CD14-positive monocyte (primary cell): ENCODE data around the gene TKT. TPM values are rescaled to one million over a fixed set of nuclear protein-coding genes. Genes with fewer than 3 reads are reported as not detected.

Experiments
- DNase-seq, 3 donors: peaks; one replicate each; pipeline ENCODE4 v3.0.0-alpha.2; 2011 to 2022
- H2AFZ ChIP-seq: 2 replicates; pipeline ENCODE4 v1.6.0; 2012; ENCODE audit warnings: mild to moderate bottlenecking, low read depth, low read length, inconsistent platforms; ENCODE audit not compliant: insufficient read depth, poor library complexity, severe bottlenecking
- H3K27ac ChIP-seq, 2 donors: 1 replicate in 1 of 2; 2 replicates in 1 of 2; pipeline ENCODE4 v1.5.1; 2012 to 2013; ENCODE audit warnings: low read length in 2 of 2, control low read depth in 1 of 2, inconsistent platforms in 1 of 2, low read depth in 1 of 2, mild to moderate bottlenecking in 1 of 2
- H3K27me3 ChIP-seq, 2 donors: one replicate each; pipeline versions ENCODE4 v1.6.0 to v1.6.1; 2011 to 2013; ENCODE audit warnings: low read length in 2 of 2; ENCODE audit not compliant: control insufficient read depth in 2 of 2, insufficient read depth in 2 of 2
- H3K36me3 ChIP-seq, 2 donors: replicated peaks in 1 of 2; 1 replicate in 1 of 2; 2 replicates in 1 of 2; pipeline versions ENCODE4 v1.5.1 to v1.6.1; 2012 to 2013; ENCODE audit warnings: low read length in 2 of 2, control low read depth in 1 of 2, inconsistent platforms in 1 of 2, mild to moderate bottlenecking in 1 of 2; ENCODE audit not compliant: insufficient read depth in 2 of 2, control insufficient read depth in 1 of 2
- H3K4me1 ChIP-seq, 2 donors: 1 replicate in 1 of 2; 2 replicates in 1 of 2; pipeline versions ENCODE4 v1.5.1 to v1.6.1; 2012 to 2013; ENCODE audit warnings: low read length in 2 of 2, control low read depth in 1 of 2, inconsistent platforms in 1 of 2, mild to moderate bottlenecking in 1 of 2, moderate library complexity in 1 of 2; ENCODE audit not compliant: insufficient read depth in 2 of 2, control insufficient read depth in 1 of 2
- H3K4me2 ChIP-seq: replicated peaks from 2 replicates; pipeline ENCODE3; 2012; ENCODE audit warnings: low read length, moderate library complexity, mild to moderate bottlenecking; ENCODE audit not compliant: poor library complexity, severe bottlenecking; ENCODE audit errors: extremely low read depth
- H3K4me3 ChIP-seq, 3 experiments: fragments of 200-600 bp in 1 of 3; sonication (generic) in 1 of 3; replicated peaks in 1 of 3; 1 replicate in 2 of 3; 2 replicates in 1 of 3; pipeline ENCODE4 v1.5.1; 2011 to 2013; ENCODE audit warnings: low read length in 3 of 3, mild to moderate bottlenecking in 3 of 3, control low read depth in 2 of 3, low read depth in 2 of 3, inconsistent platforms in 1 of 3, moderate library complexity in 1 of 3
- H3K79me2 ChIP-seq: 2 replicates; pipeline ENCODE4 v1.6.0; 2012; ENCODE audit warnings: mild to moderate bottlenecking, control low read depth, inconsistent platforms, low read length, moderate library complexity; ENCODE audit not compliant: insufficient read depth
- H3K9ac ChIP-seq: 2 replicates; pipeline ENCODE4 v1.6.0; 2017; ENCODE audit warnings: low read length, mild to moderate bottlenecking; ENCODE audit not compliant: insufficient read depth, poor library complexity, severe bottlenecking
- H3K9me3 ChIP-seq, 2 donors: replicated peaks in 1 of 2; 1 replicate in 1 of 2; 2 replicates in 1 of 2; pipeline versions ENCODE4 v1.5.1 to v1.6.1; 2012 to 2013; ENCODE audit warnings: low read length in 2 of 2, control low read depth in 1 of 2; ENCODE audit not compliant: control insufficient read depth in 1 of 2, insufficient read depth in 1 of 2
- H4K20me1 ChIP-seq: 2 replicates; pipeline ENCODE4 v1.6.0; 2012; ENCODE audit warnings: mild to moderate bottlenecking, low read length, control low read depth, moderate library complexity; ENCODE audit not compliant: insufficient read depth
- H3K27ac Mint-ChIP-seq, 7 donors: one replicate each; pipeline ENCODE4 v1.8.0; 2020; ENCODE audit warnings: mild to moderate bottlenecking in 7 of 7, mixed read lengths in 7 of 7, moderate library complexity in 6 of 7, inconsistent platforms in 2 of 7
- H3K27me3 Mint-ChIP-seq, 3 donors: one replicate each; pipeline ENCODE4 v1.8.0; 2021 to 2022; ENCODE audit warnings: low read depth in 3 of 3, mild to moderate bottlenecking in 3 of 3, mixed read lengths in 3 of 3, moderate library complexity in 3 of 3, inconsistent platforms in 1 of 3
- H3K36me3 Mint-ChIP-seq, 2 donors: one replicate each; pipeline ENCODE4 v1.8.0; 2020; ENCODE audit warnings: mixed read lengths in 2 of 2, inconsistent platforms in 1 of 2, mild to moderate bottlenecking in 1 of 2
- H3K4me1 Mint-ChIP-seq: one replicate; pipeline ENCODE4 v1.8.0; 2020; ENCODE audit warnings: mild to moderate bottlenecking, mixed read lengths
- H3K4me3 Mint-ChIP-seq, 2 donors: one replicate each; pipeline ENCODE4 v1.8.0; 2020; ENCODE audit warnings: mild to moderate bottlenecking in 2 of 2, mixed read lengths in 2 of 2, moderate library complexity in 1 of 2
- H3K9me3 Mint-ChIP-seq, 7 donors: one replicate each; pipeline ENCODE4 v1.8.0; 2020 to 2022; ENCODE audit warnings: mixed read lengths in 7 of 7, mild to moderate bottlenecking in 6 of 7, moderate library complexity in 6 of 7, inconsistent platforms in 2 of 7
- WGBS: methylation state at CpG from one replicate; pipeline ENCODE4 v1.1.5; 2013; ENCODE audit warnings: missing lambda C conversion rate; ENCODE audit not compliant: insufficient coverage; 5-methylcytosine and 5-hydroxymethylcytosine counted together
- intact Hi-C, 2 donors: fragments of 100-400 bp; cut with micrococcal nuclease; formaldehyde crosslinking; loops; one replicate each; pipeline versions ENCODE4 v1.15.0 to v1.15.1; 2023
- polyA plus RNA-seq, 3 donors: library from polyadenylated mRNA; depleted of rRNA in 1 of 3; unstranded in 2 of 3; stranded (reverse) in 1 of 3; fragments of 300-500 nt in 2 of 3; fragments of >200 nt in 1 of 3; fragmentation: Illumina TruSeq in 2 of 3; gene quantifications; 1 replicate in 2 of 3; 2 replicates in 1 of 3; pipeline ENCODE4 v1.2.3, GENCODE V29; 2012 to 2021
- TF ChIP-seq, protein P1 (sequence below): fragments of 200-600 bp; IDR thresholded peaks from one replicate; pipeline ENCODE4 v1.8.0; 2022; ENCODE audit warnings: antibody characterized with exemption, mild to moderate bottlenecking

The TKT gene
- polyA plus RNA-seq, 3 donors = 496 to 582 (median 562) TPM

DNA sequence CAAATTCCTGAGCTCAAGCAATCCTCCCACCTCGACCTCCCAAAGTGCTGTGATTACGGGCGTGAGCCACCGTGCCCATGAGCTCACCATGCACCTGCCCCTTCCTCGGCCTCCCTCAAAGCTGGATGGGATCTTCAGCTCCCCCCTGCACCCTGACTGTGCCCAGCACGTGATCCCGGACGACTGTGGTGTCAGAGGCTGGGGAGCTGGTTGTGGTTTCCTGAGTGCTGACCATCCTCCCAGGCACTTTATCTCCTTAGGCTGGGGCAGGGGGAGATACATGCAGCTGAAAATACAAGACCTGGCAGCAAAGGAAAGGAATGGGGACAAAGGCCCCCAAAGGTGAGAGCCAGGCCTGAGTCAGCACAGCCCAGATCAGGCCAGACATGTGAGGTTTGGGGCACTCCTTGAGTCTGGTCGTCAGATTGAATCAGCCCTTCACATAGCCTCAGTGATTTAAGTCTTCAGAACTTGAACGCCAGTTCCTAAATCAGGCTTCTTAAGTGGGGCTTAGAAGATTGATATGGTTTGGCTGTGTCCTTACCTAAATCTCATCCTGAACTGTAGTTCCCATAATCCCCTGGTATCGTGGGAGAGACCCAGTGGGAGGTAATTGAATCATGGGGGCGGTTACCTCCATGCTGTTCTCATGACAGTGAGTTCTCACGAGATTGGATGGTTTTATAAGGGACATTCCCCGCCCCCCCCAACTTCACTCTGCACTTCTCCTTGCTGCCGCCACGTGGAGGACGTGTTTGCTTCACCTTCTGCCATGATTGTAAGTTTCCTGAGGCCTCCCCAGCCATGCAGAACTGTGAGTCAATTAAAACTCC is 59.0 kb downstream of the TKT start:
- H3K9me3 ChIP-seq = no peaks in the 10 kb centered on the region
- DNase-seq = peak; percentile 78 to 93 (median 82)
- no peak overlapping the region for H2AFZ ChIP-seq
- peaks cover 50% of the 10 kb centered on the region for H4K20me1 ChIP-seq
- peak overlapping the region in 1 of 2 donors; percentile 31 for H3K4me3 Mint-ChIP-seq
- H3K9me3 Mint-ChIP-seq = no peaks in the 10 kb centered on the region
- 87% methylated on average over 3 of the region's 17 CpGs for WGBS
- peaks cover 1 to 3% (median 3%) of the 10 kb centered on the region in 3 donors for H3K27me3 Mint-ChIP-seq
- H3K4me3 ChIP-seq = peak overlapping the region in 1 of 3 experiments; percentile 15
- peaks cover 25 to 33% of the 10 kb centered on the region in 2 donors for H3K36me3 ChIP-seq
- no peaks in the 10 kb centered on the region for H3K27me3 ChIP-seq
- TF ChIP-seq, protein P1, sequence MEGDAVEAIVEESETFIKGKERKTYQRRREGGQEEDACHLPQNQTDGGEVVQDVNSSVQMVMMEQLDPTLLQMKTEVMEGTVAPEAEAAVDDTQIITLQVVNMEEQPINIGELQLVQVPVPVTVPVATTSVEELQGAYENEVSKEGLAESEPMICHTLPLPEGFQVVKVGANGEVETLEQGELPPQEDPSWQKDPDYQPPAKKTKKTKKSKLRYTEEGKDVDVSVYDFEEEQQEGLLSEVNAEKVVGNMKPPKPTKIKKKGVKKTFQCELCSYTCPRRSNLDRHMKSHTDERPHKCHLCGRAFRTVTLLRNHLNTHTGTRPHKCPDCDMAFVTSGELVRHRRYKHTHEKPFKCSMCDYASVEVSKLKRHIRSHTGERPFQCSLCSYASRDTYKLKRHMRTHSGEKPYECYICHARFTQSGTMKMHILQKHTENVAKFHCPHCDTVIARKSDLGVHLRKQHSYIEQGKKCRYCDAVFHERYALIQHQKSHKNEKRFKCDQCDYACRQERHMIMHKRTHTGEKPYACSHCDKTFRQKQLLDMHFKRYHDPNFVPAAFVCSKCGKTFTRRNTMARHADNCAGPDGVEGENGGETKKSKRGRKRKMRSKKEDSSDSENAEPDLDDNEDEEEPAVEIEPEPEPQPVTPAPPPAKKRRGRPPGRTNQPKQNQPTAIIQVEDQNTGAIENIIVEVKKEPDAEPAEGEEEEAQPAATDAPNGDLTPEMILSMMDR = peak; percentile 38
- H3K4me2 ChIP-seq = peak overlapping the region; percentile 42
- peak overlapping the region; percentile 38 for H3K9ac ChIP-seq
- H3K27ac Mint-ChIP-seq = peak overlapping the region; percentile 80 to 93 (median 90)
- H3K36me3 Mint-ChIP-seq = peaks cover 20 to 26% of the 10 kb centered on the region in 2 donors
- H3K4me1 ChIP-seq = peaks cover 19 to 27% of the 10 kb centered on the region in 2 donors
- intact Hi-C loops = loop anchor here (1.0 to 5.0 kb wide), 3 partner anchors 64 to 86 kb away; partner anchors contain the start of gene RFT1 (in 2 of the 2)
- no peaks in the 10 kb centered on the region for H3K79me2 ChIP-seq
- peaks cover 34% of the 10 kb centered on the region for H3K4me1 Mint-ChIP-seq
- peak overlapping the region; percentile 77 to 78 for H3K27ac ChIP-seq

DNA sequence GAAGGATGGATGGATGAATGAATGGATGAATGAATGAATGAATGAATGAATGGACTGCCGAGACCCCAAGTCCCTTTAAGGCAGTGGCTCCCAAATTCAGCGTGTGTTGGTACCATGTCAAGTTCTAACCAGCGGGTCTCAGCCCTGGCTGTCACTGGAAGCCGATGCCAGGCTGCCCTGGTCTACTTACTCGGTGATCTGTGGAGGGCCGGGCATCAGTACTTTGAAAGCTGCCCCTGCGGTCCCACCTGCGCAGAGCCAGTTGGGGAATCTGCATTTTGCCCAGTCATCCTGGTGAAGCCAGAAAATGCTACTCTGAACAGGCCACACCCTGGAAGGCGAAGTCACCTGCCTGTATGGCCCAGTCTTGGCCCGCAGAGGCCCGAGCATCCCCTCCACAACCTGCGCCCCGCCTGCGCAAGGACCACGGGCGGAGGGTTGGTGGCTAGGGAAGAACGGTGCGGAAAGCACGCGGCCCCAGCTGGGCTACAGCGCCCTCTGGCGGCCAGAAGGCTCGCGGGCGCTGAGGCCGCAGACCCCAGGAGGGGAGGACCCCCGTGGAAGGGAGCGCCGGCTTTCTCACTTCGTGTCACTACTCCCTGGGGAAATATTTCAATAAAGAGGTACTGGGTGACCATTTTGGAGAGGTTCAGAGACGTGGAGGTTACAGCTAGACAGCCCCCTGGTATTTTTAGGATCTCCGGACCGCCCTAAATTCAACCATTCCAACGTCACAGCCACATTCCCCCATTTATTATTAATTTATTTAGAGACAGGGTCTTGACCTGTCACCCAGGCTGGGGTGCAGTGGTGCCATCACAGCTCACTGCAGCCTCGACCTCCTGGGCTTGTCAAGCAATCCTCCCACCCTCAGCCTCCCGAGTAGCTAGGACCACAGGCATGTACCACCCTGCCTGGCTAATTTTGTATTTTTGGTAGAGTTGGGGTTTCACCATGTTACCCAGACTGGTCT is 59.9 kb downstream of the TKT start:
- H3K79me2 ChIP-seq = no peaks in the 10 kb centered on the region
- peaks cover 23 to 31% of the 10 kb centered on the region in 2 donors for H3K36me3 Mint-ChIP-seq
- peak; percentile 50 to 68 (median 54) for DNase-seq
- H3K27ac ChIP-seq = peak overlapping the region; percentile 77 to 78
- H3K4me2 ChIP-seq = peak overlapping the region; percentile 12
- peak overlapping the region; percentile 80 to 93 (median 90) for H3K27ac Mint-ChIP-seq
- H3K27me3 Mint-ChIP-seq = peaks cover 0 to 3% (median 3%) of the 10 kb centered on the region in 3 donors
- H4K20me1 ChIP-seq = peaks cover 59% of the 10 kb centered on the region
- intact Hi-C loops = loop anchor here (1.0 to 5.0 kb wide), 4 partner anchors 64 to 86 kb away; partner anchors contain the start of gene RFT1 (in 2 of the 2)
- TF ChIP-seq, protein P1 = peak; percentile 100
- no peak overlapping the region for H3K4me3 Mint-ChIP-seq
- WGBS = 21% methylated on average over 25 of the region's 36 CpGs
- peaks cover 34 to 42% of the 10 kb centered on the region in 2 donors for H3K36me3 ChIP-seq
- H3K4me1 ChIP-seq = peaks cover 21 to 27% of the 10 kb centered on the region in 2 donors
- H3K9me3 Mint-ChIP-seq = no peaks in the 10 kb centered on the region
- peak overlapping the region; percentile 38 for H3K9ac ChIP-seq
- H3K27me3 ChIP-seq = no peaks in the 10 kb centered on the region
- no peaks in the 10 kb centered on the region for H3K9me3 ChIP-seq
- peak overlapping the region in 1 of 3 experiments; percentile 15 for H3K4me3 ChIP-seq
- peaks cover 33% of the 10 kb centered on the region for H3K4me1 Mint-ChIP-seq
- no peak overlapping the region for H2AFZ ChIP-seq
